GM23248 (cell line): ENCODE data around the gene C2orf49.

Experiments used
- EZH2 ChIP-seq: fragments of 200-600 bp; sonication (generic); IDR thresholded peaks from 2 replicates; pipeline ENCODE4 v1.6.1; 2018; ENCODE audit warnings: antibody characterized with exemption, mild to moderate bottlenecking; ENCODE audit not compliant: insufficient read depth, poor library complexity, severe bottlenecking
- EZH2phosphoT487 ChIP-seq: fragments of 200-600 bp; sonication (generic); IDR thresholded peaks from 2 replicates; pipeline ENCODE4 v1.6.1; 2018; ENCODE audit warnings: antibody characterized with exemption, moderate library complexity, mild to moderate bottlenecking, low read depth; ENCODE audit not compliant: insufficient read depth

- TF ChIP-seq EZH2phosphoT487 (no peak), EZH2 (no peak)
Measured at GRCh38 chr2:105338020-105338385, 663 bp downstream of the C2orf49 start.
